Islet precursor cell (in vitro differentiated cells): ENCODE measurements around the gene PRKRIP1.
"Not testable (repeated sequence)": the region's sequence is repeated elsewhere in the genome, so short reads cannot be mapped to it uniquely, and the experiment has no call there.

Source experiments
- DNase-seq: peaks from one replicate; pipeline ENCODE4 v3.0.0-alpha.2; 2018

Gene PRKRIP1

DNA sequence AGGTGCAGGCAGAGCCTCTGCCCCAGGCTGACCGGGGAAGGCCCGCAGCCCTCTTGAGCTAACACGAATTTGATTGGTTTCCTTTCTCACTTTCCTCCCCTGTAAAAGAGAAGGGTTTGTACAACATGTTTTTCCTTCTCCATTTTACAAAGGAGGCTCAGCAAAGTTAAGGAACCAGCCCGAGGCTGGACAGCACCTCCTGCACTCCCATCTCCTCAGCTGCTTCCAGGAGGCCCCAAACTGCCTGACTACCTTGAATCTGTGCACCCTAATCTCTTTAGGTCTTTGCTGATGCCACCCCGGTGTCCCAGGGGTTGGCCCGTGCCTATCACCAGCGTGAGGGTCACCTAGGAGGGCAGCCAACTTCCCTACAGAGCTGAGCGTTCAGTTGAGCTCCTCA is 64.3 kb downstream of the PRKRIP1 start:
- no peak for DNase-seq

DNA sequence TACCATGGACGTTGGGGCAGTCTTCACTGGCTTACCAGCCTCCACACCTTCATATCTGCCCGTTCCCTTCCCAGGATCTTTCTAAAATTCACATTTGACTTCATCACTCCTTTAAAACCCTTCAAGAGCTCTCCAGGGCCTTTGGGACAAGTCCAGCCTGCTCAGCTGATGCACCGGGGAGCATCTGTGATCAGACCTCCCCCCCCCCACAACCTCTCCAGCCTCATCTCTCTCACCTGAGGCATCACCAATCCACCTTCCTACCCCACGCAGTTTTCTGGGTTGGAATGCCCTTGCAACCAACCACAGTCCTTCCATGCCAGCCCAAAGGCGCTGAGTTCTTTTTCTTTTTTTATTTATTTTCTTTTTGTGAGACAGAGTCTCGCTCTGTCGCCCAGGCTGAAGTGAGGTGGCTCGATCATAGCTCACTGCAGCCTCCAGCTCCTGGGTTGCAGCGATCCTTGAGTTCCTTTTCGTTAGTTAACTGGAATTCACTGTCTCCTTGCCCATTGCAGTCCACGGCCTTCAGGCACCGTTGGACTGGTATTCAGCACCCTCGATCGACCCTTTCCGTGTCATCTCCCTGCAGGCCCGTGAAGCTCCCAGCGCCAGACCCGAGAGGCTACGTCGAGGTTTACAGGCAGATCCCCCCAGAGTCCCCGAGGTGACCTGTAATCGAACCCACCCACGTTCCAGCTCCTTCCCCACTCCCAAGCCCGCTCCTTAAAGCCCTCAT is 67.8 kb downstream of the PRKRIP1 start:
- DNase-seq = peak; percentile 53

DNA sequence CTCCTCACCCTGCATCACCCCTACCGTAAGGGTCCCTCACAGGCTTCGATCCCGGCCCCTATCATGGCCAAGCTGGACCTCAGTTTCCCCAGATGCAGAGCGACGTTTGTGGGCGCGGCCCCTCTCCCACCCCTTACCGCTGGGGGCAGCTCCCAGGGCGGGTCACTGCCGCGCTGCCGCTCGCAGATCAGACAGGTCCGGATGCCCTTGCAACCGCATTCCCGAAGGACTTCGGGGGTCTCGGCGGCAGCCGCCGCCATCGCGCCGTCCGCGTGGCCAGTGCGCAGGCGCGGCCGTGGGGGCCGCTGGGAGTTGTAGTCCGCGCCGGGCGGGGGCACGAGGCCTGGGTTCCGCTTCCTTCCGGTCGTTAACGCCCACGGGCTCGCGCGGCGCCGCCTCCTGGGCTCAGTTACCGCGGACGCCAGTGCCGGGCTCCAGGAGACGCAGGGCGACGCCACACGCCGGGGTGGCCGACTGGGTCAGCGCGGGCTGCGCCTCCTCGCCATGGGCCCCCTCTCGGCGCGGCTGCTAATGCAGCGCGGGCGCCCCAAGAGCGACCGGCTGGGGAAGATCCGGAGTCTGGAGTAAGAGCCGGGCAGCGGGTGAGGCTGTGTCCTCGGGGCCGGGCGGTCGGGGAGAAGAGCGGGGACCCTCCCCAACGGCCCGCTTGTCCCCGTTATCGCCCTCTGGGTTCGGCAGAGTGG is 68.6 kb downstream of the PRKRIP1 start, which contains the start of the genes ALKBH4 and LRWD1:
Gene ALKBH4, minus strand, starts transcription at position 287 of the 704 bp plus-strand sequence. Its CDS starts 27 bp downstream, at position 260.
Gene LRWD1, plus strand, starts transcription at position 408 of the 704 bp plus-strand sequence. Its CDS starts 97 bp downstream, at position 505.
- DNase-seq = peak; percentile 94

DNA sequence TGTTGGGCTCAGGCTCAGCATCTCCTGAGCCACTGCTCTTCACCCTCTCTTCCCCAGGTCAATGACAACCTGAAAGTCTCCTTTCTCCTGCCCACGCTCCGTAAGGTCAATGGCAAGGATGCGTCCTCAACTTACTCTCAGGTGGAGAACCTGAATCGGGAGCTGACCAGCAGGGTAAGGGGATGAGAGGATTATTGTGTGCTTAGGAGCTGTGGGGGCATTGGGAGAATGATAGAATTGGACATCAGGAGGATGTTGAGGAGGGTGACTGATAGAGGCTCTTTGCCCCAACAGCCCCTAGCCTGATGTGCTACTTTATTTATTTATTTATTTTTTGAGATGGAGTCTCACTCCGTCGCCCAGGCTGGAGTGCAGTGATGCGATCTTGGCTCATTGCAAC is 69.9 kb downstream of the PRKRIP1 start:
- no peak for DNase-seq

DNA sequence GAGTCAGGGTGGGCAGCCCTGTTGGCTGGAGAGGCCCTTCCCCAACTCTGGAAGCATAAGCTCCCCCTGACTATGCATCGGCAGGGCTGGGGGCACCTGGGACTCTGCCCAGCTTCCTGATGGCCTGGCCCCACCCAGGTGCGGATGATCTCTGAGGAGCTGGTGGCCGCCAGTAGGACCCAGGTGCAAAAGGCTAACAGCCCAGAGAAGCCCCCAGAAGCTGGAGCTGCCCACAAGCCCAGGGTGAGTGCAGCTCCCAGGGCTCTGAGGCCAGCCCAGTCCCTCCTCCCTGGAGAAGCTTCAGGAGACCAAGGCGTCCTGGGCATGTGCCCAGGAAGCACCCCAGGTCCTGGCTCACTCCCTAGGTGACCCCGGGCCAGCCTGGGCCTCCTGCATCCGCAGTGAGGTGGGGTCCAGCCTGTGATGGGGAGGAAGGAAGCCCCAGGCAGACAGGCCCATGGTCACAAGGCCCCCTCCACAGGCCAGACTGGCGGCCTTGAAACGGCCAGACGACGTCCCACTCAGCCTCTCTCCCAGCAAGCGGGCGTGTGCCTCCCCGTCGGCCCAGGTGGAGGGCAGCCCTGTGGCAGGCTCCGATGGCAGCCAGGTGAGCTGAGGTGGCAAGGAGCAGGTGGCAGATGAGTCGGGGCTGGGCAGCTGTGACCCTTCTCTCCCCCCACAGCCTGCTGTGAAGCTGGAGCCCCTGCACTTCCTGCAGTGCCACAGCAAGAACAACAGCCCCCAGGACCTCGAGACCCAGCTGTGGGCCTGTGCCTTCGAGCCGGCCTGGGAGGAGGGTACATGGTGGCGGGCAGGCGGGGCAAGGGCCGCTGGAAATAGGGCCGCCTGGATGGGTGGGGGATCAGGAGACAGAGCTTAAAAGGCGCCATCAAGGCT is 71.7 kb downstream of the PRKRIP1 start:
- DNase-seq = no peak

DNA sequence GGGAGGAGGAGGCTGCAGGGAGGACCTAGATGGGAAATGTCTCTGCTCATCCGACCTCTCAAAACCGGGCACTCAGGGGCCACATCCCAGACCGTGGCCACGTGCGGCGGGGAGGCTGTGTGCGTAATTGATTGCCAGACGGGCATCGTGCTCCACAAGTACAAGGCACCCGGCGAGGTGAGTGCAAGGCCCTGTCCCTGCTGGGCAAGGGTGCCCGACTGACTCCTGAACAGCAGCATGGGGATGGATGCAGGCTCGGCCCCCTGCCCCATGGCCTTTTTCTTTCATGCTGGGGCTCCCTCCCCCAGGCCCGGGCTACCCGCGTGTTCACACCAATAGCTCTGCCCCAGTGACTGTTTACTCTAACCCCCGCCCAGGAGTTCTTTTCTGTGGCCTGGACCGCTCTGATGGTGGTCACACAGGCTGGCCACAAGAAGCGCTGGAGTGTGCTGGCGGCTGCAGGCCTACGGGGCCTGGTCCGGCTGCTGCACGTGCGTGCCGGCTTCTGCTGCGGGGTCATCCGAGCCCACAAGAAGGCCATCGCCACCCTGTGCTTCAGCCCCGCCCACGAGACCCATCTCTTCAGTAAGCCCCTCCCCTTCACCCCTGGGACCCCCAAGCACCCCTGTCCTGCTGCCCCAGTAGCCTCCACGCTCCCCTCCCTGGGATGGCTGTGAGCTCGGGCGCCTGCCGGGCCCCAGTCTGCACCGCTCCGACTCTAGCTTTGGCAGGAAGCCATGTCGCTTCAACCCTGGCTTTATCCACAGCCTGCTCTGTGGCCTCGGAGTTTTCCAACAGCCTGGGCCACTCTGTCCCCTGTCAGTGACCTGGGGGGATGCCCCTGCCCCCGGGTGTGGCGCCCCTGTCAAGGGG is 72.6 kb downstream of the PRKRIP1 start:
- no peak for DNase-seq

DNA sequence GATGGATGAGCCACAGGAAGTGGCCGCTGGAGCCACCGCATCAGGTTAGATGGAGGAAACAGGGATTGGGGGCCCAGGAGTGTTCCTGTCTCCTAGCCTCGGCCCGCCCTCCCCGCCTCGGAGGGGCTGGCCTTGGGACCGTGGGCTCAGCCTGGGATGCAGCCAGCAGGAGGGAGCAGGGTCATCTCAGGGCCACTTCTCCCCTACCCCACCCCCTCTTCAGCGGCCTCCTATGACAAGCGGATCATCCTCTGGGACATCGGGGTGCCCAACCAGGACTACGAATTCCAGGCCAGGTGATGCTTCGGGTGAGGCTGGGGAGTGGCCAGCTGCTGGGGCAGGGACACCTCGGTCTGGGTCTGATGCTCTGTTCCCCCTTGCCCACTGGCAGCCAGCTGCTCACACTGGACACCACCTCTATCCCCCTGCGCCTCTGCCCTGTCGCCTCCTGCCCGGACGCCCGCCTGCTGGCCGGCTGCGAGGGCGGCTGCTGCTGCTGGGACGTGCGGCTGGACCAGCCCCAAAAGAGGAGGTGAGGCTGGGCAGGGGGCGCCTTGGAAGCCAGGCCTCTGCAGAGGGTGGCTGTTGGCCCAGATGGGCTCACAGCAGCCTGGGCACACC is 73.3 kb downstream of the PRKRIP1 start:
- DNase-seq = no peak

DNA sequence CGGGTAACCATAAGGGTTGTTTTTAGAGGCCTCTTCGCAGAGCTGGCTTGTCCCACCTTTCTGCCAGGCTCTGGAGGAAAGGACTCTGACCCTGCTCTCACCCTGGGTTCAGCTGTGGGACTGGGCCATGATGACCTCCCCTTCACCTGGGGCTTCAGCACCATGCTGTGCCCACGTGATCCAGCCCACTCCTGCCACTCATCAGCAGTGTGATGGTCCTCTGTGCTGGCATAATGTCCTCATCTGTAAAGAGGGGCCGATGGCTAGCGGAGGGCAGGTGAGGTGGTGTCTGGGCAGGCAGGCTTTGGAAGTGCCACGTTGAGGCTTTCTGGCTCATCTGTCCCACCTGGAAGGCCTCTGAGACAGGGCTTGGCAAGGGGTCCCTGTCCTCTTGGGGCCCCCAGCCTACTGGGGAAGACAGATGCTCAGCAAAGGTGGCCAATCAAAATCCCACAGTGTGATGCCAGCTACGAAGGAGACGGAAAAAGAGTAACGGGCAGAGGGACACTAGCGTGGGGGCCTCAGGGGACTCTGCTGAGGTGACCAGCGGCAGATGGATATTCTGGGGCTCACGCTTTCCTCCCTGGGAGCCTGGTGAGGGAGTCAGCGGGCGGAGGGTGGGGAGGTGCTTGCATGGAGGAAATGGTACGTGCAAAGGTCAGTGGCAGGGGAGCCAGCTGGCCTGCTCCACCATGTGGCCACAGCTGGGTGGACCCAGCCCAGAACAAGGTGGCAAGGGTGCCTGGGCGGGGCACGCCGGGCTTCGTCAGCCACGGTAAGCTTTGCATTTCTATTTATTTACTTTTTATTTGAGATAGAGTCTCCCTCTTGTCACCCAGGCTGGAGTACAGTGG is 74.0 kb downstream of the PRKRIP1 start:
- DNase-seq = no peak

DNA sequence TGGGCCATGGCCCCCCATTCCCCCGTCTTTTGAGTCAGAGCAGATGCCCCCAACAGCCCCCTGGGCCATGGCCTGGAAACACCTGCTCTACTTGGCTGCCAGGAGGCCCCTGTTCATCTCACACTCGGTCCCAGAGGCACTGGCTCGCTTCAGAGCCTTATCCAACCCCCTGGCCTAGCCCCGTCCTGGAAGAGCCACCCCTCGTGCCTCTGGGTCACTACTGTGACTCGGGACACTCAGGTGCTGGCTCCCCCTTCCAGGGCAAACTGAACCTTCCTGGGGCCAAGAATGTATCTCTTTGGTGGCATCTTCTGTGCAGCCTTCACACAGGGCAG is 75.6 kb downstream of the PRKRIP1 start:
- no peak for DNase-seq

DNA sequence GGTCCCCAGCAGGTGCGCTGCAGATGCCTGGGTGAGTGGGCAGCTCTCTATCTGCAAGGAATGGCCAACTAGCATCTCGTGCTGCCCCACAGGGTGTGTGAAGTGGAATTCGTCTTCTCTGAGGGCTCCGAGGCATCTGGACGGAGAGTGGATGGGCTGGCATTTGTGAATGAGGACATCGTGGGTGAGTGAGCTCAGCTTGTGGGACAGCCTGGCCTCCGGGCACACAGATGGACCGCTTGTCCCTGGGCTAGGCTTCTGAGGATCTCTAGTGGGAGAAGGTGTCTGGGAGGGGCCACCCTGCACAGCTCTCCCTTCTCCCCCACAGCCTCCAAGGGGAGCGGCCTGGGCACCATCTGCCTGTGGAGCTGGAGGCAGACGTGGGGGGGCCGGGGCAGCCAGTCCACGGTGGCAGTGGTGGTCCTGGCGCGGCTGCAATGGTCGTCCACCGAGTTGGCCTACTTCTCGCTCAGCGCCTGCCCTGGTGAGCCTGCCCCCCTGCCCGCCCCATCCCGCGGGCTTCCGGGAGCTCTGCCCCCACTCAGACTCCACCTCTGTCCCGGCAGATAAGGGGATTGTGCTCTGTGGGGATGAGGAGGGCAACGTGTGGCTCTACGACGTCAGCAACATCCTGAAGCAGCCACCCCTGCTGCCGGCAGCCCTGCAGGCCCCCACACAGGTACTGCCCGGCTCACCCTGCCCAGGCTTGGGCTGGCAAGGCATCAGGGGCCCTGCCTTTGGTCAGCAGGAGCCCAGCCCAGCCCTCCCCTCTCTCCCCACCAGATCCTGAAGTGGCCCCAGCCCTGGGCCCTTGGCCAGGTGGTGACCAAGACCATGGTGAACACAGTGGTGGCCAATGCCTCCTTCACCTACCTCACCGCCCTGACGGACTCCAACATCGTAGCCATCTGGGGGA is 76.2 kb downstream of the PRKRIP1 start:
- DNase-seq = no peak

DNA sequence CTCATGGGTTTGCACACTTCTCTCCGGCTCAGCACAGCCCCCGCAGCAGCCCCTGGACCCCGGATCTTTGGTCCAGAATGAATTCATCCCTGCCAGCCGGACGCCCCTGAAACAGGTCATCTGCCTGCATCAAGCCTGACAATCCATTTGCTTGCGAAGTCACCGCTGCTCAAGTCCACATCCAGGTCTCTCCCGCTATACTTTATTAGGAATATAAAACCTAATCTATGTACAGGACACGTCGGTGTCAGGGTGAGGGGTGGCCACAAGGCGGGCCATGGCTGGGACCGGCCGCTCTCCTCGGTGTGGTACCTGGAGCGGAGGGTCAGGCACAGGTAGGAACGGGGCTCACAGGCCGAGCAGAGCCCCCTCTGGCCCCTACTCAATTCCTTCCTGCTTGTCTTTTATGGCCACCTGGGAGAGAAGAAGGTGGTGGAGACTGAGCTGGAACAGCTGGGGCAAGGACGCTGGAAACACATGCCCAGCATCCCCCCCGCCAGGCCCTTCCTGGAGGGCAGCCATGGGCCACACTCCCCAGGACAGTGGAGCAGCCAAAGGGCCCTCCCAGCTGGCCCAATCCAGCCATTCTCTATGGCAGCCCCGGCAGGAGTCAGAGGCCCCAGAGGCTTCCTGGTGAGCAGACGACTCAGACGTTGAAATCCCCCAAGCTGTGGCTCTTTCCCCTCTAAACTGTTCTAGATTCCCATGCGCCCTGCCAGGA is 77.3 kb downstream of the PRKRIP1 start:
- DNase-seq = no peak

DNA sequence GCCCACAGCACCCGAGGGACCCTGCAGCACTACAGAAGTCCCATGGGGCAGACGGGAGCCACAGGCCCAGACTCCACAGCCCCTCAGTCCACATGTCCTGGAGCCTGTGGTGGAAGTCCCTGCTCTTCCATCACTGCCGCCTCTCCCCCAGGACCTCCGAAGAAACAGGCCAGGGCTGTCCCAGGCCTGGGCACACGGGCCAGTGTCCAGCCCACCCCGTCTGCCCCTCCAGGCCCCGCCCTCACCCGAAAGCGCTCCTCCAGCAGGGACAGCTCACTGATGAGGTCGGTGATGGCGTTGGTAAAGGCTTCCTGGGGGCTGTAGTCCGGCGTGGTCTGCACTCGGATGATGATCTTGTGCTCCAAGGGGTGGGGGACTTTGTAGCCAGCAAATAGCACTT is 78.0 kb downstream of the PRKRIP1 start:
- not testable (repeated sequence) for DNase-seq

DNA sequence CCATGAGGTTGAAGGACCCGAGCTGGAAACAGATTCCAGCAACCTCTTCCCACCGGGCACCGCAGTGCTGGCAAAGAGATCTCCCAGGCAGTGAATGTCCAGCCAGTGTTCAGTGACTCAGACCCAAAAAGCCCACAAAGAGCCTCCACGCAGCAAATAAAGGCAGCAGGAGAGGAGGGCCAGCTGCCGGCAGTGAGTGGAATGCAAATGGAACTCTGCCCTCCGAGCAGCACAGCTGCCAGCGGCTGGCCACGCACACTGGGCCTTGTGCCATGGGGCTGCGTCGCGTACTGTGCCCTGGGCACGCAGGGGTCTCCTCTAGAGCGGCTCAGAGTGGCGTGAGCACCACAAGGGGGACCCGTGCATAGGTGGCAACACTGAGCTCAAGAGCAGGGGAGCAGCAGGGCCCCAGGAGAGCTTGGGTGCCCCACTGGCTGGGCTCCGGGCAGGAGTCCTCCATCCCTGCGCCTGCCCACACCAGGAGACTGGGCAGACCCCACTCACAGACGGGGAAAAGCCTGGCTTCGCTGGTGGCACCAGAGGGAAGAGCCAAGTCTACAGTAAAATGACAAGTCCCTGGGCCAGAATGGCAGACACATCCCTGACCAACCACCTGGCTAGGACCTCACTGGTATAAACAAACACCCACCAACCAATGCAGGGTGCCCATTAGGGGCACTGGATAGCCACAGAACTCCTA is 78.7 kb downstream of the PRKRIP1 start:
- not testable (repeated sequence) for DNase-seq
